NCI-H1105 (cell line): ENCODE measurements around the gene AEBP1.

ENCODE experiments used
- DNase-seq: peaks from one replicate; lab custom pipeline; 2025; lab: John Stamatoyannopoulos, UW

AEBP1 gene

GRCh38 chr7:44104860-44105771 is 971 bp downstream of the AEBP1 start:
- no peak for DNase-seq

- DNase-seq = no peak
These were observed 1.7 kb downstream of the AEBP1 start for GRCh38 chr7:44105832-44106231.

GRCh38 chr7:44106311-44107065 is 2.3 kb downstream of the AEBP1 start:
- no peak for DNase-seq

- no peak for DNase-seq
These were observed 3.2 kb downstream of the AEBP1 start for GRCh38 chr7:44107116-44107960.

GRCh38 chr7:44107961-44108767 is 4.0 kb downstream of the AEBP1 start:
- DNase-seq = no peak

GRCh38 chr7:44108768-44109750 is 4.9 kb downstream of the AEBP1 start:
- DNase-seq = no peak

- DNase-seq = no peak
These were observed 5.8 kb downstream of the AEBP1 start for GRCh38 chr7:44109991-44110390.

- no peak for DNase-seq
These were observed 6.8 kb downstream of the AEBP1 start for GRCh38 chr7:44110719-44111635.

- DNase-seq = no peak
These were observed 7.6 kb downstream of the AEBP1 start for GRCh38 chr7:44111761-44112160.

GRCh38 chr7:44112231-44112996 is 8.3 kb downstream of the AEBP1 start:
- no peak for DNase-seq

GRCh38 chr7:44112997-44113763 is 9.0 kb downstream of the AEBP1 start:
- peak; percentile 78 for DNase-seq

- DNase-seq = no peak
These were observed 9.7 kb downstream of the AEBP1 start for GRCh38 chr7:44113764-44114354.

GRCh38 chr7:44114586-44115310 is 10.6 kb downstream of the AEBP1 start:
- no peak for DNase-seq

GRCh38 chr7:44116087-44116788 is 12.1 kb downstream of the AEBP1 start:
- no peak for DNase-seq

- DNase-seq = no peak
These were observed 12.9 kb downstream of the AEBP1 start for GRCh38 chr7:44116789-44117666.
